AG09309 (cell line): ENCODE results near the gene PLEKHH1.

Experiments used
- DNase-seq: peaks from one replicate; pipeline ENCODE4 v3.0.0-alpha.2; 2010; ENCODE audit warnings: low read depth
- H3K4me3 ChIP-seq: 2 replicates; pipeline ENCODE4 v1.5.1; 2011; ENCODE audit warnings: mild to moderate bottlenecking, low read depth, low read length, moderate library complexity; ENCODE audit not compliant: control insufficient read depth
- CTCF ChIP-seq: IDR thresholded peaks from 2 replicates; pipeline ENCODE4 v1.5.1; 2011; ENCODE audit warnings: mild to moderate bottlenecking, low read depth, low read length, inconsistent platforms; ENCODE audit not compliant: insufficient read depth, control insufficient read depth; ENCODE audit errors: missing control alignments

The PLEKHH1 gene

GRCh38 chr14:67497716-67498115 lies 35.4 kb upstream of the PLEKHH1 start:
- TF ChIP-seq CTCF: no peak
- no peak for DNase-seq
- H3K4me3 ChIP-seq: no peak overlapping the region

- H3K4me3 ChIP-seq: no peak overlapping the region
- no peak for TF ChIP-seq CTCF
- no peak for DNase-seq
Observed at GRCh38 chr14:67500981-67501380, 32.1 kb upstream of the PLEKHH1 start.

- no peak overlapping the region for H3K4me3 ChIP-seq
- DNase-seq: no peak
- no peak for TF ChIP-seq CTCF
Observed at GRCh38 chr14:67501670-67502069, 31.4 kb upstream of the PLEKHH1 start.

DNA sequence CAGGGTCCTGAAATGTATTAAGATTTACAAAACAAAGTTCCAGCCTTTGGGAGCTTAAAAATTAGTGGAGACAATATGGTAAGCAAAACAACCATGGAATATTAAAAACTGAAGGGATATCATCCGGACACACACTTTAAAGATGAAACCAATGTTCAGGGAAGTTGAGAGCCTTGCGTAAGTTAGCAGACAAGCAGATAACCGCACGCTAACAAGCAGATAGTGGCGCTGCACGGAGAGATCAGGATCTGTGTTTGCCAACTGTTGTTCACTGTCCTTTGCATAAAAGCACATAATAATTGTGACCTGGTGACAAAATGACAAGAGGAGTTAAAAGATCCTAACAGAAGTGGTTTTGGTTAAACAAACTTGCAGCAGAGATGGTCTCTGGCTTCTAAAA lies 30.2 kb upstream of the PLEKHH1 start:
- DNase-seq: no peak
- no peak overlapping the region for H3K4me3 ChIP-seq
- TF ChIP-seq CTCF: no peak

DNA sequence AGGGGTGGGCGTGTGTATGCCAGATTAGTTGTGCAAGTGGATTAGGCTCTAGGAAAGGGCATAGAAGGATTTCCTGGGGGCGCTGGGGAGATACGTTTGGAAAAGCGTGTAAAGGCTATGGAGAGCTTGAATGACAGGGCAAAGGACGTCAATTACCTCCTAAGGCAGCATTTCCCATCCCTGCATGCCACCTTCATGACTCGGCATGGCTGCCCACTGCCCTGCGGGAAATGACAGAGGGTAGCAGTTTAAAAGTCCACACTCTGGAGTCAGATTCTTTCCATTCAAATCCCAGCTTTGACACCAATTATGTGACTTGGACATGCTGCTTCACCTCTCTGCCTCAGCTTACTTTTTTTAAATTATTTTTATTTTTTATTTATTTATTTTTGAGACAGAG lies 29.8 kb upstream of the PLEKHH1 start:
- no peak overlapping the region for H3K4me3 ChIP-seq
- TF ChIP-seq CTCF: no peak
- DNase-seq: no peak

GRCh38 chr14:67505254-67505653 lies 27.8 kb upstream of the PLEKHH1 start:
- TF ChIP-seq CTCF: no peak
- DNase-seq: no peak
- no peak overlapping the region for H3K4me3 ChIP-seq

- no peak for TF ChIP-seq CTCF
- H3K4me3 ChIP-seq: no peak overlapping the region
- DNase-seq: no peak
Observed at GRCh38 chr14:67508956-67509355, 24.1 kb upstream of the PLEKHH1 start.
